ENCODE measurements around the gene PTH2. TPM values are rescaled to one million over a fixed set of nuclear protein-coding genes. Genes with fewer than 3 reads are reported as not detected.
A peak's percentile ranks its signal among the peaks of the same experiment; 100 is the strongest.

Gene PTH2
- total and polyA plus RNA-seq, 10 of the 15 experiments (the other 5 are each of a cell fraction or from before 2014, with no cell fraction given) = not detected

DNA sequence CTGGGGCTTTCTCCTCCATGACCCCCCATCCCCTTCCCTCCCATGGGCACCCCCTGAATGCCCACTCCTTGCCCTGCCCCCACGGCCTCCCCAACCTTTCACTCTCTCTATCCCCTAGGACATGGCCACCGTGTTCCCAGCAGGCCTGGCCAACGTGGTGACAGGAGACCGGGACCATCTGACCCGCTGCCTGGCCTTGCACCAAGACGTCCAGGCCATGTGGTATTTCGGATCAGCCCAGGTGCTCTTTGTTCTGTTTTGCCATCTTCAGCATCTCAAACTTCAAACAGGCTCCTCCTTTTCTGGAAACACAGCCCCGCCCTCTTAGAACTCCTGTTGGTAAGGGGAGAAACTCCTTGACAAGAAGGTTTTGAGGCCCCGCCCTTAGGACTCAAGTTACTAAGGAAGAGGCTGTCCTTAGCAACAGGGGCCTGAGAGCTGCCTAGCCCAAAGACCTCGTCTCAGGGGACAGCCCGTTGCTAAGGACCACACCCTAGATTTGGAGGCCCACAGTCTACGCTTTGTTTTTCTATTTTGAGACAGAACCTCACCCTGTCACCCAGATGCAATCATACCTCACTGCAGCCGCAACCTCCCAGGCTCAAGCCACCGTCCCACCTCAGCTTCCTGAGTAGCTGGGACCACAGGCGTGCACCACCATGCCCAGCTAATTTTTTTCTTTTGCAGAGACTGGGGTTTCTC is 45.7 kb upstream of the PTH2 start (continued):
- TF ChIP-seq TCF7 (IDR thresholded peaks at IDR 0.05; ENCODE audit: borderline replicate concordance) = no peak
- peak; percentile 93 for TF ChIP-seq RUNX3 (IDR thresholded peaks at IDR 0.05; ENCODE audit: low read length)
- peak; percentile 94 for TF ChIP-seq MEF2B (IDR thresholded peaks at IDR 0.05; ENCODE audit: partially characterized antibody, poor library complexity, severe bottlenecking)
- no peak for TF ChIP-seq STAT3 (IDR thresholded peaks at IDR 0.05; ENCODE audit: low read depth, low read length)
- TF ChIP-seq STAT1 (conservative IDR thresholded peaks at IDR 0.05) = no peak
- no peak for TF ChIP-seq ZNF207 (IDR thresholded peaks at IDR 0.05; ENCODE audit: borderline replicate concordance)
- TF ChIP-seq, protein P1, sequence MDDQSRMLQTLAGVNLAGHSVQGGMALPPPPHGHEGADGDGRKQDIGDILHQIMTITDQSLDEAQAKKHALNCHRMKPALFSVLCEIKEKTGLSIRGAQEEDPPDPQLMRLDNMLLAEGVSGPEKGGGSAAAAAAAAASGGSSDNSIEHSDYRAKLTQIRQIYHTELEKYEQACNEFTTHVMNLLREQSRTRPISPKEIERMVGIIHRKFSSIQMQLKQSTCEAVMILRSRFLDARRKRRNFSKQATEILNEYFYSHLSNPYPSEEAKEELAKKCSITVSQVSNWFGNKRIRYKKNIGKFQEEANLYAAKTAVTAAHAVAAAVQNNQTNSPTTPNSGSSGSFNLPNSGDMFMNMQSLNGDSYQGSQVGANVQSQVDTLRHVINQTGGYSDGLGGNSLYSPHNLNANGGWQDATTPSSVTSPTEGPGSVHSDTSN (IDR thresholded peaks at IDR 0.05; ENCODE audit: insufficient replicate concordance, low read depth, low read length) = no peak
- TF ChIP-seq SUZ12 (IDR thresholded peaks at IDR 0.05; ENCODE audit: unreplicated experiment) = no peak
- TF ChIP-seq, protein P2, sequence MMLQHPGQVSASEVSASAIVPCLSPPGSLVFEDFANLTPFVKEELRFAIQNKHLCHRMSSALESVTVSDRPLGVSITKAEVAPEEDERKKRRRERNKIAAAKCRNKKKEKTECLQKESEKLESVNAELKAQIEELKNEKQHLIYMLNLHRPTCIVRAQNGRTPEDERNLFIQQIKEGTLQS (IDR thresholded peaks at IDR 0.05; ENCODE audit: borderline replicate concordance, extremely low read depth, low read depth, low read length) = no peak
- TF ChIP-seq MXI1 (IDR thresholded peaks at IDR 0.05; ENCODE audit: low read depth, low read length) = peak; percentile 57
- TF ChIP-seq HDAC6 (IDR thresholded peaks at IDR 0.05; ENCODE audit: unreplicated experiment) = no peak
- TF ChIP-seq CBX5 (IDR thresholded peaks at IDR 0.05; ENCODE audit: low read depth) = no peak
- TF ChIP-seq, protein P3, sequence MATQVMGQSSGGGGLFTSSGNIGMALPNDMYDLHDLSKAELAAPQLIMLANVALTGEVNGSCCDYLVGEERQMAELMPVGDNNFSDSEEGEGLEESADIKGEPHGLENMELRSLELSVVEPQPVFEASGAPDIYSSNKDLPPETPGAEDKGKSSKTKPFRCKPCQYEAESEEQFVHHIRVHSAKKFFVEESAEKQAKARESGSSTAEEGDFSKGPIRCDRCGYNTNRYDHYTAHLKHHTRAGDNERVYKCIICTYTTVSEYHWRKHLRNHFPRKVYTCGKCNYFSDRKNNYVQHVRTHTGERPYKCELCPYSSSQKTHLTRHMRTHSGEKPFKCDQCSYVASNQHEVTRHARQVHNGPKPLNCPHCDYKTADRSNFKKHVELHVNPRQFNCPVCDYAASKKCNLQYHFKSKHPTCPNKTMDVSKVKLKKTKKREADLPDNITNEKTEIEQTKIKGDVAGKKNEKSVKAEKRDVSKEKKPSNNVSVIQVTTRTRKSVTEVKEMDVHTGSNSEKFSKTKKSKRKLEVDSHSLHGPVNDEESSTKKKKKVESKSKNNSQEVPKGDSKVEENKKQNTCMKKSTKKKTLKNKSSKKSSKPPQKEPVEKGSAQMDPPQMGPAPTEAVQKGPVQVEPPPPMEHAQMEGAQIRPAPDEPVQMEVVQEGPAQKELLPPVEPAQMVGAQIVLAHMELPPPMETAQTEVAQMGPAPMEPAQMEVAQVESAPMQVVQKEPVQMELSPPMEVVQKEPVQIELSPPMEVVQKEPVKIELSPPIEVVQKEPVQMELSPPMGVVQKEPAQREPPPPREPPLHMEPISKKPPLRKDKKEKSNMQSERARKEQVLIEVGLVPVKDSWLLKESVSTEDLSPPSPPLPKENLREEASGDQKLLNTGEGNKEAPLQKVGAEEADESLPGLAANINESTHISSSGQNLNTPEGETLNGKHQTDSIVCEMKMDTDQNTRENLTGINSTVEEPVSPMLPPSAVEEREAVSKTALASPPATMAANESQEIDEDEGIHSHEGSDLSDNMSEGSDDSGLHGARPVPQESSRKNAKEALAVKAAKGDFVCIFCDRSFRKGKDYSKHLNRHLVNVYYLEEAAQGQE (IDR thresholded peaks at IDR 0.05; ENCODE audit: low read depth, low read length) = no peak
- 0 out of 2 replicates have a peak, but pooled peaks have one; percentile 35 for TF ChIP-seq HDGF (IDR thresholded peaks at IDR 0.05)
- no peak for TF ChIP-seq HDAC2 (IDR thresholded peaks at IDR 0.05)
- TF ChIP-seq RAD21 (IDR thresholded peaks at IDR 0.05; ENCODE audit: insufficient read depth, low read depth, low read length) = no peak
- TF ChIP-seq RB1 (IDR thresholded peaks at IDR 0.05; ENCODE audit: borderline replicate concordance) = no peak
- no peak for TF ChIP-seq JUND (IDR thresholded peaks at IDR 0.05; ENCODE audit: low read depth, low read length)
- no peak for TF ChIP-seq POLR2AphosphoS2 (IDR thresholded peaks at IDR 0.05; ENCODE audit: low read depth, low read length)
- TF ChIP-seq FOXK2 (IDR thresholded peaks at IDR 0.05) = no peak
- TF ChIP-seq, protein P4, sequence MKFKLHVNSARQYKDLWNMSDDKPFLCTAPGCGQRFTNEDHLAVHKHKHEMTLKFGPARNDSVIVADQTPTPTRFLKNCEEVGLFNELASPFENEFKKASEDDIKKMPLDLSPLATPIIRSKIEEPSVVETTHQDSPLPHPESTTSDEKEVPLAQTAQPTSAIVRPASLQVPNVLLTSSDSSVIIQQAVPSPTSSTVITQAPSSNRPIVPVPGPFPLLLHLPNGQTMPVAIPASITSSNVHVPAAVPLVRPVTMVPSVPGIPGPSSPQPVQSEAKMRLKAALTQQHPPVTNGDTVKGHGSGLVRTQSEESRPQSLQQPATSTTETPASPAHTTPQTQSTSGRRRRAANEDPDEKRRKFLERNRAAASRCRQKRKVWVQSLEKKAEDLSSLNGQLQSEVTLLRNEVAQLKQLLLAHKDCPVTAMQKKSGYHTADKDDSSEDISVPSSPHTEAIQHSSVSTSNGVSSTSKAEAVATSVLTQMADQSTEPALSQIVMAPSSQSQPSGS (IDR thresholded peaks at IDR 0.05; ENCODE audit: low read length) = no peak; the same call in 1 of the 2 replicates
- no peak for TF ChIP-seq NRF1 (conservative IDR thresholded peaks at IDR 0.05; ENCODE audit: low read depth, low read length)
- no peak for TF ChIP-seq EGR1 (IDR thresholded peaks at IDR 0.05; ENCODE audit: borderline replicate concordance in 1 of 2, low read depth in 2 of 2, low read length in 2 of 2)
- no peak for TF ChIP-seq TCF3 (IDR thresholded peaks at IDR 0.05; ENCODE audit: borderline replicate concordance, insufficient read depth, low read depth, low read length)

Data from GM12878 (cell line).